Measurements from ENCODE around the gene TRNAU1AP. TPM values are rescaled to one million over a fixed set of nuclear protein-coding genes. Genes with fewer than 3 reads are reported as not detected.

Gene TRNAU1AP
- total RNA-seq, 3 donors from 2014 or later (not counting 1 experiment from before 2014, with no cell fraction given), result 28.3 to 38.7 (median 32.1) TPM

- Mint-ChIP-seq H3K4me1 (no peaks in the 10 kb centered on the region), H3K4me3 (no peak overlapping the region)
- 84% methylated on average over 13 of the region's 15 CpGs for WGBS (ENCODE audit: insufficient coverage)
Measured at GRCh38 chr1:28602536-28603439, 49.9 kb downstream of the TRNAU1AP start.

GRCh38 chr1:28604411-28604810 lies 51.5 kb downstream of the TRNAU1AP start:
- no peaks in the 10 kb centered on the region for H3K27me3 ChIP-seq (ENCODE audit: control insufficient read depth, insufficient read depth, low read length)
- DNase-seq (no peak), ATAC-seq (no peak)
- intact Hi-C loops (cut with micrococcal nuclease), result no loop called here
- no peak overlapping the region for H3K4me3 Mint-ChIP-seq
- H3K9me3 ChIP-seq (ENCODE audit: control insufficient read depth, insufficient read depth, low read length), result no peaks in the 10 kb centered on the region
- no peak overlapping the region for H3K27ac ChIP-seq (ENCODE audit: low read length)
- no peaks in the 10 kb centered on the region for H3K36me3 Mint-ChIP-seq
- no peaks in the 10 kb centered on the region for H3K27me3 Mint-ChIP-seq (ENCODE audit: low read depth in 2 of 2)
- H3K4me1 ChIP-seq (ENCODE audit: control insufficient read depth, insufficient read depth, low read length), result no peaks in the 10 kb centered on the region
- H3K27ac Mint-ChIP-seq, result no peak overlapping the region
- TF ChIP-seq CTCF (IDR thresholded peaks at IDR 0.05), result no peak
- H3K36me3 ChIP-seq (ENCODE audit: control insufficient read depth, insufficient read depth, low read length), result peaks cover 36% of the 10 kb centered on the region
- WGBS (ENCODE audit: insufficient coverage), result 96% methylated on average over 5 of the region's 5 CpGs
- no peak overlapping the region for H3K4me3 ChIP-seq (ENCODE audit: low read length)
- H3K9me3 Mint-ChIP-seq, result no peaks in the 10 kb centered on the region
- H3K4me1 Mint-ChIP-seq, result no peaks in the 10 kb centered on the region

More at GRCh38 chr1:28602536-28603439, 49.9 kb downstream of the TRNAU1AP start:
- H3K36me3 ChIP-seq (ENCODE audit: control insufficient read depth, insufficient read depth, low read length), result peaks cover 36% of the 10 kb centered on the region
- H3K36me3 Mint-ChIP-seq, result no peaks in the 10 kb centered on the region
- peak overlapping the region in 1 of 2 donors; percentile 33 for H3K27ac Mint-ChIP-seq
- no peaks in the 10 kb centered on the region for H3K9me3 ChIP-seq (ENCODE audit: control insufficient read depth, insufficient read depth, low read length)
- intact Hi-C loops (cut with micrococcal nuclease), result no loop called here
- no peaks in the 10 kb centered on the region for H3K4me1 ChIP-seq (ENCODE audit: control insufficient read depth, insufficient read depth, low read length)
- peak in 1 of 2 donors; percentile 63 for DNase-seq
- no peak for ATAC-seq
- no peak overlapping the region for H3K27ac ChIP-seq (ENCODE audit: low read length)
- TF ChIP-seq CTCF (IDR thresholded peaks at IDR 0.05), result no peak
- no peaks in the 10 kb centered on the region for H3K9me3 Mint-ChIP-seq
- no peak overlapping the region for H3K4me3 ChIP-seq (ENCODE audit: low read length)
- no peaks in the 10 kb centered on the region for H3K27me3 Mint-ChIP-seq (ENCODE audit: low read depth in 2 of 2)
- H3K27me3 ChIP-seq (ENCODE audit: control insufficient read depth, insufficient read depth, low read length), result no peaks in the 10 kb centered on the region

- H3K27me3 Mint-ChIP-seq (ENCODE audit: low read depth in 2 of 2), result no peaks in the 10 kb centered on the region
- no peaks in the 10 kb centered on the region for H3K9me3 Mint-ChIP-seq
- Histone ChIP-seq H3K27me3 (ENCODE audit: control insufficient read depth, insufficient read depth, low read length) (no peaks in the 10 kb centered on the region), H3K9me3 (ENCODE audit: control insufficient read depth, insufficient read depth, low read length) (no peaks in the 10 kb centered on the region), H3K27ac (ENCODE audit: low read length) (no peak overlapping the region), H3K4me3 (ENCODE audit: low read length) (no peak overlapping the region), H3K4me1 (ENCODE audit: control insufficient read depth, insufficient read depth, low read length) (no peaks in the 10 kb centered on the region), H3K36me3 (ENCODE audit: control insufficient read depth, insufficient read depth, low read length) (peaks cover 39% of the 10 kb centered on the region)
- no peak for ATAC-seq
- DNase-seq, result no peak
- TF ChIP-seq CTCF (IDR thresholded peaks at IDR 0.05), result no peak
- 98% methylated on average over 6 of the region's 6 CpGs for WGBS (ENCODE audit: insufficient coverage)
- no peak overlapping the region for H3K4me3 Mint-ChIP-seq
- no peak overlapping the region for H3K27ac Mint-ChIP-seq
- intact Hi-C loops (cut with micrococcal nuclease), result no loop called here
- no peaks in the 10 kb centered on the region for H3K36me3 Mint-ChIP-seq
- H3K4me1 Mint-ChIP-seq, result no peaks in the 10 kb centered on the region
Measured at GRCh38 chr1:28604962-28605361, 52.1 kb downstream of the TRNAU1AP start.

Measured in natural killer cell (primary cell).